DOHH2 (cell line): ENCODE data around the gene LAMA4.

ENCODE experiments used
- H3F3A ChIP-seq: fragments of 200-600 bp; sonication (generic), shearing (Covaris generic); 2 replicates; pipeline ENCODE4 v1.6.0; 2016; ENCODE audit warnings: antibody characterized with exemption, mild to moderate bottlenecking; ENCODE audit not compliant: control insufficient read depth, insufficient read depth
- H3K27ac ChIP-seq: fragments of 200-600 bp; sonication (generic); 2 replicates; pipeline ENCODE4 v1.5.1; 2014; ENCODE audit warnings: low read depth, mild to moderate bottlenecking, low read length, moderate library complexity
- H3K27me3 ChIP-seq: fragments of 200-600 bp; sonication (generic); 2 replicates; pipeline ENCODE4 v1.6.1; 2014; ENCODE audit warnings: mild to moderate bottlenecking, low read length, mixed read lengths; ENCODE audit not compliant: control insufficient read depth
- H3K36me3 ChIP-seq: fragments of 200-600 bp; sonication (generic); 2 replicates; pipeline ENCODE4 v1.6.1; 2014; ENCODE audit warnings: mild to moderate bottlenecking, low read length, moderate library complexity, mixed read lengths; ENCODE audit not compliant: control insufficient read depth
- H3K4me1 ChIP-seq: fragments of 200-600 bp; sonication (generic); 2 replicates; pipeline ENCODE4 v1.6.1; 2014; ENCODE audit warnings: mild to moderate bottlenecking, low read length, mixed read lengths; ENCODE audit not compliant: control insufficient read depth
- H3K4me2 ChIP-seq: fragments of 200-600 bp; sonication (generic); 2 replicates; pipeline ENCODE4 v1.6.0; 2014; ENCODE audit warnings: mild to moderate bottlenecking, low read length, moderate library complexity
- H3K4me3 ChIP-seq: fragments of 200-600 bp; sonication (generic); 2 replicates; pipeline ENCODE4 v1.5.1; 2014; ENCODE audit warnings: mild to moderate bottlenecking, low read length, mixed read lengths
- H3K79me2 ChIP-seq: fragments of 200-600 bp; sonication (generic); 2 replicates; pipeline ENCODE4 v1.6.1; 2014; ENCODE audit warnings: mild to moderate bottlenecking, low read length, mixed read lengths; ENCODE audit not compliant: control insufficient read depth
- H3K9me2 ChIP-seq: fragments of 200-600 bp; sonication (generic); replicated peaks from 2 replicates; pipeline ENCODE4 v1.6.1; 2014; ENCODE audit warnings: mild to moderate bottlenecking, low read length, mixed read lengths; ENCODE audit not compliant: control insufficient read depth
- H3K9me3 ChIP-seq: fragments of 200-600 bp; sonication (generic); 2 replicates; pipeline ENCODE4 v1.6.1; 2014; ENCODE audit warnings: antibody characterized with exemption, low read length, mixed read lengths; ENCODE audit not compliant: control insufficient read depth, insufficient read depth
- H4K20me1 ChIP-seq: fragments of 200-600 bp; sonication (generic); 2 replicates; pipeline ENCODE4 v1.6.0; 2014; ENCODE audit warnings: low read depth, mild to moderate bottlenecking, antibody characterized with exemption, low read length, moderate library complexity; ENCODE audit not compliant: control insufficient read depth, insufficient read depth
- CTCF ChIP-seq: fragments of 200-600 bp; sonication (generic); IDR thresholded peaks from one replicate; pipeline ENCODE4 v1.5.1; 2014; ENCODE audit warnings: antibody characterized with exemption, mild to moderate bottlenecking, low read depth, low read length; ENCODE audit not compliant: poor library complexity, severe bottlenecking
- EZH2phosphoT487 ChIP-seq: fragments of 200-600 bp; sonication (generic); IDR thresholded peaks from 2 replicates; pipeline ENCODE4 v1.6.1; 2017; ENCODE audit warnings: borderline replicate concordance, mild to moderate bottlenecking, antibody characterized with exemption, low read length, moderate library complexity, mixed read lengths

LAMA4 gene

GRCh38 chr6:112221981-112222852 is 32.1 kb downstream of the LAMA4 start:
- Histone ChIP-seq H3K27ac (no peak overlapping the region), H3F3A (no peaks in the 10 kb centered on the region), H3K79me2 (no peaks in the 10 kb centered on the region), H3K9me2 (no peaks in the 10 kb centered on the region), H4K20me1 (no peaks in the 10 kb centered on the region), H3K4me2 (no peak overlapping the region), H3K9me3 (no peaks in the 10 kb centered on the region), H3K27me3 (no peaks in the 10 kb centered on the region), H3K4me1 (no peaks in the 10 kb centered on the region), H3K4me3 (no peak overlapping the region), H3K36me3 (no peaks in the 10 kb centered on the region)
- TF ChIP-seq EZH2phosphoT487 (no peak), CTCF (no peak)

GRCh38 chr6:112221561-112221960 is 32.8 kb downstream of the LAMA4 start:
- H3K4me2 ChIP-seq: no peak overlapping the region
- H3F3A ChIP-seq: no peaks in the 10 kb centered on the region
- no peak for TF ChIP-seq EZH2phosphoT487
- TF ChIP-seq CTCF: no peak
- H3K79me2 ChIP-seq: no peaks in the 10 kb centered on the region
- H3K36me3 ChIP-seq: no peaks in the 10 kb centered on the region
- H3K4me1 ChIP-seq: no peaks in the 10 kb centered on the region
- no peaks in the 10 kb centered on the region for H3K9me2 ChIP-seq
- H3K9me3 ChIP-seq: no peaks in the 10 kb centered on the region
- H3K4me3 ChIP-seq: no peak overlapping the region
- no peak overlapping the region for H3K27ac ChIP-seq
- no peaks in the 10 kb centered on the region for H4K20me1 ChIP-seq
- no peaks in the 10 kb centered on the region for H3K27me3 ChIP-seq

GRCh38 chr6:112218563-112218962 is 35.8 kb downstream of the LAMA4 start:
- Histone ChIP-seq H4K20me1 (no peaks in the 10 kb centered on the region), H3K4me3 (no peak overlapping the region), H3K36me3 (no peaks in the 10 kb centered on the region), H3K9me3 (no peaks in the 10 kb centered on the region), H3K27ac (no peak overlapping the region), H3F3A (no peaks in the 10 kb centered on the region), H3K9me2 (no peaks in the 10 kb centered on the region), H3K4me1 (no peaks in the 10 kb centered on the region), H3K4me2 (no peak overlapping the region), H3K27me3 (no peaks in the 10 kb centered on the region), H3K79me2 (no peaks in the 10 kb centered on the region)
- TF ChIP-seq EZH2phosphoT487 (no peak), CTCF (no peak)
